CD4-positive, alpha-beta memory T cell (primary cell): ENCODE results near the gene ZNHIT3. TPM values are rescaled to one million over a fixed set of nuclear protein-coding genes. Genes with fewer than 3 reads are reported as not detected.
A peak's percentile ranks its signal among the peaks of the same experiment; 100 is the strongest.
"Not testable (repeated sequence)": the region's sequence is repeated elsewhere in the genome, so short reads cannot be mapped to it uniquely, and the experiment has no call there.

Experiments used
- CTCF ChIA-PET: fragments of 350-600 bp; sonication (Branson Sonifier 250); formaldehyde crosslinking; loops from one replicate; lab custom pipeline; 2021; ENCODE audit warnings: inconsistent platforms; ENCODE audit not compliant: partially characterized antibody; lab: Charles Lee
- POLR2A ChIA-PET: fragments of 350-600 bp; sonication (Branson Sonifier 250); formaldehyde crosslinking; loops from one replicate; lab custom pipeline; 2021; ENCODE audit not compliant: partially characterized antibody; lab: Charles Lee
- DNase-seq, 5 donors: peaks; one replicate each; pipeline versions ENCODE4 v3.0.0 to v3.0.0-alpha.2; 2020 to 2022; ENCODE audit warnings: mixed read lengths in 1 of 5
- H3K27ac ChIP-seq: one replicate; pipeline ENCODE4 v1.7.0; 2013; ENCODE audit warnings: low read depth, low read length
- H3K27me3 ChIP-seq: 2 replicates; pipeline ENCODE4 v1.7.0; 2013; ENCODE audit warnings: mild to moderate bottlenecking, low read length, moderate library complexity; ENCODE audit not compliant: insufficient read depth
- H3K36me3 ChIP-seq: 2 replicates; pipeline ENCODE4 v1.7.0; 2013; ENCODE audit warnings: mild to moderate bottlenecking, low read length, moderate library complexity; ENCODE audit not compliant: insufficient read depth
- H3K4me1 ChIP-seq: 2 replicates; pipeline ENCODE4 v1.7.0; 2013; ENCODE audit warnings: mild to moderate bottlenecking, low read length, moderate library complexity; ENCODE audit not compliant: insufficient read depth
- H3K4me3 ChIP-seq, 2 donors: one replicate each; pipeline ENCODE4 v1.7.0; 2013; ENCODE audit warnings: low read length in 2 of 2, mild to moderate bottlenecking in 1 of 2
- H3K9me3 ChIP-seq, 2 donors: one replicate each; pipeline ENCODE4 v1.7.0; 2013; ENCODE audit warnings: low read length in 2 of 2, control low read depth in 1 of 2; ENCODE audit not compliant: control insufficient read depth in 1 of 2
- H3K27ac Mint-ChIP-seq, 7 donors: one replicate each; pipeline ENCODE4 v1.8.0; 2020 to 2021; ENCODE audit warnings: mixed read lengths in 7 of 7, mild to moderate bottlenecking in 6 of 7, inconsistent platforms in 3 of 7, moderate library complexity in 3 of 7
- H3K27me3 Mint-ChIP-seq, 2 donors: one replicate each; pipeline ENCODE4 v1.8.0; 2020 to 2021; ENCODE audit warnings: mixed read lengths in 2 of 2
- H3K36me3 Mint-ChIP-seq, 2 donors: one replicate each; pipeline ENCODE4 v1.8.0; 2020 to 2021; ENCODE audit warnings: mixed read lengths in 2 of 2, inconsistent platforms in 1 of 2, mild to moderate bottlenecking in 1 of 2
- H3K4me1 Mint-ChIP-seq, 4 donors: one replicate each; pipeline ENCODE4 v1.8.0; 2020 to 2021; ENCODE audit warnings: mixed read lengths in 4 of 4, mild to moderate bottlenecking in 1 of 4
- H3K4me3 Mint-ChIP-seq, 8 donors: one replicate each; pipeline ENCODE4 v1.8.0; 2020 to 2021; ENCODE audit warnings: mixed read lengths in 8 of 8, mild to moderate bottlenecking in 7 of 8, moderate library complexity in 6 of 8, inconsistent platforms in 3 of 8
- H3K9me3 Mint-ChIP-seq, 8 donors: one replicate each; pipeline ENCODE4 v1.8.0; 2020 to 2021; ENCODE audit warnings: mixed read lengths in 8 of 8, mild to moderate bottlenecking in 5 of 8, inconsistent platforms in 3 of 8, moderate library complexity in 1 of 8
- intact Hi-C: fragments of 100-400 bp; cut with micrococcal nuclease; formaldehyde crosslinking; loops from one replicate; pipeline ENCODE4 v1.15.1; 2023
- polyA plus RNA-seq, 2 donors: library from polyadenylated mRNA; unstranded; fragments of 300-500 nt; fragmentation: Illumina TruSeq; gene quantifications; one replicate each; pipeline ENCODE4 v1.2.3, GENCODE V29; 2021
- total RNA-seq, 2 experiments: library from RNA; stranded (reverse); gene quantifications; one replicate each; pipeline ENCODE4 v1.2.3, GENCODE V29; 2021

Gene ZNHIT3
- total RNA-seq = 10 to 100 TPM; 66.6 to 68.3 TPM
- 10 to 100 TPM; 87.6 to 94.6 TPM for polyA plus RNA-seq

GRCh38 chr17:36486204-36487194 is at the start of gene ZNHIT3:
Gene ZNHIT3, plus strand, starts transcription at chr17:36486681. Its CDS starts 19 bp downstream, at chr17:36486700.
- Histone ChIP-seq H3K36me3 (peaks cover 2% of the 10 kb centered on the region), H3K4me1 (peaks cover 65% of the 10 kb centered on the region), H3K27me3 (peaks cover 10% of the 10 kb centered on the region), H3K9me3 (no peaks in the 10 kb centered on the region), H3K27ac (peak within 1 kb of the TSS; percentile 70), H3K4me3 (peak within 1 kb of the TSS; percentile 72 to 91)
- intact Hi-C loops = loop anchor here (1.0 to 2.0 kb wide), 3 partner anchors 48 to 114 kb away; partner anchors contain the start of genes MRM1, MYO19 and PIGW
- Mint-ChIP-seq H3K27me3 (peaks cover 9% of the 10 kb centered on the region in 2 donors), H3K9me3 (no peaks in the 10 kb centered on the region), H3K27ac (peak within 1 kb of the TSS; percentile 85 to 100 (median 99)), H3K4me3 (peak within 1 kb of the TSS; percentile 97 to 100 (median 99)), H3K36me3 (peaks cover 7 to 24% of the 10 kb centered on the region in 2 donors), H3K4me1 (peaks cover 28 to 82% (median 46%) of the 10 kb centered on the region in 4 donors)
- ChIA-PET POLR2A (interaction anchor here (0.5 to 4.2 kb wide), 8 partner anchors 8 to 538 kb away, joined by 3 to 19 read pairs (median 4); partner anchors contain the start of genes GGNBP2, MRM1, MYO19 and PIGW), CTCF (interaction anchor here (1.1 to 1.9 kb wide), 4 partner anchors 9 to 117 kb away, joined by 3 to 5 read pairs (median 4); no protein-coding TSS in a partner anchor)
- DNase-seq = peak; percentile 91 to 95 (median 91)

- H3K4me1 ChIP-seq, H3K36me3 ChIP-seq, CTCF ChIA-PET, POLR2A ChIA-PET, H3K27ac Mint-ChIP-seq, H3K9me3 Mint-ChIP-seq, H3K27me3 Mint-ChIP-seq, H3K4me3 Mint-ChIP-seq, H3K9me3 ChIP-seq, H3K27me3 ChIP-seq, intact Hi-C loops, H3K36me3 Mint-ChIP-seq, DNase-seq, H3K27ac ChIP-seq, H3K4me3 ChIP-seq, H3K4me1 Mint-ChIP-seq: not testable (repeated sequence)
Observed at GRCh38 chr17:36441792-36442191, 44.7 kb upstream of the ZNHIT3 start.

GRCh38 chr17:36443777-36444176 is 42.7 kb upstream of the ZNHIT3 start:
- intact Hi-C loops = no loop called here
- H3K9me3 Mint-ChIP-seq = no peaks in the 10 kb centered on the region
- POLR2A ChIA-PET = no interaction called here

GRCh38 chr17:36449997-36450396 is 36.5 kb upstream of the ZNHIT3 start:
- H3K27me3 Mint-ChIP-seq, H3K4me3 ChIP-seq, H3K9me3 ChIP-seq, intact Hi-C loops, DNase-seq, H3K4me3 Mint-ChIP-seq, H3K36me3 Mint-ChIP-seq, H3K4me1 ChIP-seq, H3K27ac ChIP-seq, CTCF ChIA-PET, H3K36me3 ChIP-seq, H3K27ac Mint-ChIP-seq, POLR2A ChIA-PET, H3K9me3 Mint-ChIP-seq, H3K4me1 Mint-ChIP-seq, H3K27me3 ChIP-seq: not testable (repeated sequence)

More at GRCh38 chr17:36443777-36444176, 42.7 kb upstream of the ZNHIT3 start:
- Mint-ChIP-seq H3K36me3 (no peaks in the 10 kb centered on the region), H3K27ac (no peak overlapping the region), H3K4me3 (no peak overlapping the region), H3K4me1 (no peaks in the 10 kb centered on the region), H3K27me3 (no peaks in the 10 kb centered on the region)
- Histone ChIP-seq H3K27me3 (no peaks in the 10 kb centered on the region), H3K36me3 (no peaks in the 10 kb centered on the region), H3K4me3 (no peak overlapping the region), H3K4me1 (no peaks in the 10 kb centered on the region), H3K9me3 (no peaks in the 10 kb centered on the region), H3K27ac (no peak overlapping the region)
- CTCF ChIA-PET = no interaction called here
- no peak for DNase-seq

GRCh38 chr17:36452888-36453287 is 33.6 kb upstream of the ZNHIT3 start:
- POLR2A ChIA-PET, H3K27me3 Mint-ChIP-seq, H3K27ac Mint-ChIP-seq, H3K36me3 Mint-ChIP-seq, H3K27me3 ChIP-seq, H3K27ac ChIP-seq, H3K4me1 Mint-ChIP-seq, H3K9me3 ChIP-seq, H3K36me3 ChIP-seq, H3K9me3 Mint-ChIP-seq, H3K4me3 ChIP-seq, H3K4me3 Mint-ChIP-seq, H3K4me1 ChIP-seq, CTCF ChIA-PET, DNase-seq, intact Hi-C loops: not testable (repeated sequence)

- H3K9me3 ChIP-seq, H3K27ac Mint-ChIP-seq, H3K36me3 Mint-ChIP-seq, H3K4me1 ChIP-seq, H3K4me3 Mint-ChIP-seq, DNase-seq, H3K27me3 ChIP-seq, H3K9me3 Mint-ChIP-seq, H3K27ac ChIP-seq, H3K36me3 ChIP-seq, H3K4me3 ChIP-seq, H3K4me1 Mint-ChIP-seq, CTCF ChIA-PET, intact Hi-C loops: not testable (repeated sequence)
- POLR2A ChIA-PET = interaction anchor here (0.7 kb wide), 1 partner anchor 28 kb away, joined by 4 read pairs; no protein-coding TSS in a partner anchor
- peaks cover 17 to 21% of the 10 kb centered on the region in 2 donors for H3K27me3 Mint-ChIP-seq
Observed at GRCh38 chr17:36457701-36458100, 28.8 kb upstream of the ZNHIT3 start.

GRCh38 chr17:36459045-36459444 is 27.4 kb upstream of the ZNHIT3 start:
- Histone ChIP-seq H3K27me3 (peaks cover 4% of the 10 kb centered on the region), H3K27ac (no peak overlapping the region), H3K36me3 (no peaks in the 10 kb centered on the region), H3K4me3 (no peak overlapping the region), H3K4me1 (no peaks in the 10 kb centered on the region), H3K9me3 (no peaks in the 10 kb centered on the region)
- ChIA-PET POLR2A (no interaction called here), CTCF (no interaction called here)
- Mint-ChIP-seq H3K36me3 (no peaks in the 10 kb centered on the region), H3K4me3 (no peak overlapping the region), H3K27me3 (peaks cover 23 to 29% of the 10 kb centered on the region in 2 donors), H3K9me3 (peaks cover 0 to 3% (median 0%) of the 10 kb centered on the region in 8 donors), H3K27ac (no peak overlapping the region), H3K4me1 (no peaks in the 10 kb centered on the region)
- DNase-seq = no peak
- intact Hi-C loops = no loop called here
